HG02981 (cell line): Measurements from ENCODE around the gene GPC4.
"Not testable (repeated sequence)": the region's sequence is repeated elsewhere in the genome, so short reads cannot be mapped to it uniquely, and the experiment has no call there.

Experiments used
- ATAC-seq: cut with Tn5 transposase; IDR thresholded peaks from one replicate; pipeline ENCODE4 v1.9.1; 2021; ENCODE audit warnings: mild to moderate bottlenecking, moderate library complexity; ENCODE audit not compliant: unreplicated experiment

GPC4 gene

DNA sequence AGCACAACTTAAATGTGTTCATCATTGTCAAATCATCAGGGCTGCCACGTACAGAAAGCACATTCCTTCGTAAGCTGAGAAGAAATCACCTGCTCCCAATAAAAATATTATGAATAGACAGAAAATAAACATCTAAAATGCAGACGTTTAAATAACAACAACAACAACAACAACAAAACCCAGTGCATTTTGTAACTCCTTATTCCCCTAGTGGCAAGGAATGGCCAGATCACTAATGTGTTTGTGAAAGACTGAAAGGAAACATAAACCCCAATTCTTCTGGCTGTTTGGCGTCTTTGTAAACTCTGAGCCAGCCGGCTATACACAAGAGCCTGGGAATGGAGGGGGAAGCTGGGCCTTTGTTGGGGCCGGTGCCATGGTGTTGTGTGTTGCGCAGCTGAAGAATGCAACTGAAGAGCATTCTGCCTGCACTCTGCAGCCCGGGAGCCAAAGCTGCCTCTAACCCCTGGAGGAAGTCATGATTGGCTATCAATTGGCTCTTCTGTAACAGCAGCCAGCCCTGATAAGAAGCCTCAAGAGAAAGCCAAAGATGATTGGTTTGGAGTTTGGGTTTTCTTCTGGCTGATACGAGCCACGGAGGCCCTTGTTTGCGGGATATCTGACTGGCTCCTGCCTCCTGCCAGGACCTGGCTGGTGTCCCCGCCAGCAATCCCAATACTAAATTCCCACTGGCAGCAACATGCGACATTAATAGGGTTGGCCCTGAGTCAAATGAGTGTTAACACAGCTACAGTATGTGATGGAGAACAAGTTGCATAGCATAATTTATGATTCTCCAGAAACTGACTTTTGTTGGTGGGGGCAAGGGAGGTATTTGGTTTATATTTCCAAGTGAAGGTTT lies 107.4 kb downstream of the GPC4 start:
- ATAC-seq: no peak

DNA sequence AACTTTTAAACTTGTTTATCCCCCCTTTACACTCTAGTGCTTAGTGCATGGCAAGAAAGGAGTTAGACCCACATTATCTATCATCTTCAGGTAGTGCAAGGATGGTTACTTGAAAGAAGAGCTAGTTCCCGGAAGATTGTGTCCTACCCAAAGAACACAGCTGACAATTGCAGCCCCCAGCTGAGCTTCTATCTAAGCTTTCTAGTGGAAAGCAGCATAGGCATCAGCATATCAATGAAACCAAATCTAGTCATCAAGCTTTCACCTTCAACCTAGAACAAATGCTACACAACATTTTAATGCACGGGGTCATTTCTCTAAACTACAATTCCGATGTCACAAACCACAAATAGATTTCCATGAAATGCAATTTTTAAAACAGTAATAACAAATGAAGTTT lies 108.2 kb downstream of the GPC4 start:
- no peak for ATAC-seq

DNA sequence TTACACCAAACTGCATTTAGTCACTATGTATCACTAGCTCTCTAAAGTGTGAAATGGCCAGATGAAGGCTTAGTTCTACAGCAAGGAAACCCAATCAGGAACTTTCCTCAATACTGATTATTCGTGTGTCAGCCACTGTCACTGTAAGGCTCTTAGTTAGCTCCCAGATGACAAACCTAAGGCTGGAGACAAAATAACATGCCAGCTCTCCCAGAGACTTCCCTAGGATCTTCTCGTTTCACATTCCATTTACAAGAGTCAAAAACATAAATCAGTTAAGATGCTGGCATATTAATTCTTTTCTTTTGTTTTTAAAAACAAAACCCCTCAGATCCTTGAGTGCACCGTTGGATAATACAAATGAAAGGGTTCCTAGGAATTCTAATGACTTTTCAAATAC lies 109.0 kb downstream of the GPC4 start:
- ATAC-seq: no peak

DNA sequence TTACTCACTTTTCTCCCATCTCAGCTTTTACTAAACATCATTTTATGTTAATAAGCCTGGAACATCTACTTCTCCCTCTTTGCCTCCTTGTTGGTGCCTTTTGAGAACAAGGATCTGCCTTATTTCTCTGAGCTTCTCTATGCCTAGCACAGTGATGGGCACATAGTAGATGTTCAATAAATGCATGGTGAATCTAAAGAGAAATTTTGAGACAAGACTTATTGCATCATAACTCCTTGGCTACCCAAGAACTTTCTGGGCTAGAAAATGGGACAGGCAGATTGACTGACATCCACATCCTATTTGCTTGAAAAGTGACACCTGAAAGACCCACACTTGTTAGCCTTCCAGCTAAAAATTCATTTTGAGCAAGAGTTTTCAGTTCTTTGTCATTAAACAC lies 109.9 kb downstream of the GPC4 start:
- ATAC-seq: no peak

DNA sequence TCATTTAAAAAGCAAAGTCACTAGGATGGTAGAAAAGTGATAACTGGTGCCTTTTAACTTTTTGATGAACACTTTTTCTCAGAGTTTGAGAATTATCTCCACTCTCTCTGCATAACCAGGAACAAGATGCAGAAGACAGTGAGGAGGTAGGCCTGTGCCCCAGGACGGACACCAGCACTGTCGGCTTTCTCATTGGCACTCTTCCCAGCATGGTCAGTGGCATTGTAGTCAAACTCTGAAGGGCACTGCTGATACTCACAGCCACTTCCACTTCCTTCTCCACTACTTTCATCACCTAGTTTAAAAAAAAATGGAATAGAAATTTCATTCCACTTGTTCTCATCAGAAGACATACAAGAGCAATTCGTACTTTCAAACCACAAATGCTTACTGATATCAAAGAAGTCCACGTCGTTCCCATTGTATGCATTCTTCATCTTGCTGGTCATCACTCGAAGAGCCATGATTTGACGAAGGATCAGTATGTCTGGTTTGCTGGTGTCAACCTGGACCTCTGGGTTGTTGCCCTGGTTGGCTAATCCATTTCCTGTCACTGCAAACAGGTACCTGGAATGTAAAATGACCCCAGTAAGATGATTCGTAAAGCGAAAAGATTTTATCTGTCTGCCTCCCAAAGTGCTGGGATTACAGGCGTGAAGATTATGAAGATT lies 112.4 kb downstream of the GPC4 start:
- ATAC-seq: no peak

DNA sequence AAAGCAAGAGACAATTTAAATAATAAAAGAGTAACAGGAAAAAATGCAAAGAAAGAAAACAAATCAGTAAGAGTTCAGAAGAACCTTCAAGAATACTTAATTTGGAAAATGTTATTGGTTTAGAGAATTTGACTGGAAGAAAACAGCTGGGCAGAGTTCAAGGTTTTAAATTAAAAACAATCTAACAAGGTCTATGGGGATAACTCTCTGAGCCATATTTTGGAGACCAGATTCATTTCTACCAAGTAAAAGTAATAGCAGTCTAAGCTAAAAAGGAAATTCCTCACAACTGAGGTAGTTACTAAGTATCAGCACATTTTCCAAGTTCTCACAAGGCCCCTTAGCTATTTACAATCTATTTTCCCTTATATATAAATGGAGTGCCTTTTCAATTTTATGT lies 114.7 kb downstream of the GPC4 start:
- ATAC-seq: no peak

DNA sequence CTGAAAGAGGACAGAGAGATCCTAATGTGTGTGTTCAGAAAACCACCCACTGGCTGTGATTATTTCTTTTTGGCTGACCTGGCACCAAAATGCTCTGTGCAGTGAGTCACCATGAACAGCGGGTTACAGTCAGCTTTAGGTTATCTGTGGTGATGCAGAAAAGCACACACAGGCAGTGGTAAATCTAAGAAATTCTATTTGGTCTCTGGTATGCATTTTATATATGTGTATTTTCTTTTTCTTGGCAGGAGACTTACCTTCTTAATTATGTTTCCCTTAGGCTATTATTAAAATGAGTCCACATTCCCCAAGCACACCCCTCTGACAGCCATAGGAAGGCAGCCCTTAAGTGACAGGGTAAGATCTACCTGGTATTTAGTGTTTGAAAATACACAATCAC lies 118.0 kb downstream of the GPC4 start:
- no peak for ATAC-seq

DNA sequence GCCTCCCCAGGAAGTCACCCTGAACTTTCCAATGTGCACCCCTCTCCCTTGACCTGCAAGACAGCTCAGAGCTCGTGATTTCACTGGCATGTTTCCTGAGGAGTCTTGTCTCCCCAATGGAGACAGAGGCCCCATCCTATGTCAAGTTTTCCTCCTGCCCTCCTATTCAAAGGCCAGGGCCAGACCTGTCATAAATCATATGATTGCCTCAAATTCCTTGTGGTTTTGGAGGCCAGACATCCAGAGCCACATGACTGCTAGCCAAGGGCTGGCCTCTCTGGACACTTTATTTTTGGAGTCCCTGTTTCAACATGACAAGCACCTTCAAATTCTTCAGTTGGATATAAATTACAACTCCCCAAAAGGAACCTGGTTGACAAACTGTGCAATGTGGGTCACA lies 121.2 kb downstream of the GPC4 start:
- ATAC-seq: no peak

DNA sequence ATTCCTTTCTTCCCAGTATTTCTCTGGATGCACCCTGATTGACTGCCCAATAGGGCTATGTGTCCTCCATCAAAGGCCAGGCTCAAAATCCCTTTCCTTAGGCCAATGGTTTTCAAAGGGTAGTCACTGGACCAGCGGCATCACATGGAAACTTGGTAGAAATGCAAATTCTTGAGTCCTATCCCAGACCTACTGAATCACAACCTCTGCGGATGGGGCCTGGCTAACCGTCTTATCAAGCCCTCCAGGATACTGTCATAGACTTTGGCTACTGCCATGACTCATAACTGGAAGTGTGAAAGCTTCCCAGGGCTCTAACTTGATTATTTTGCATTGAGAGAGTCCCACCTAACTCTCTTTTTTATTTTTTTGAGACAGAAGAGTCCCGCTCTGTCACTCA lies 125.2 kb downstream of the GPC4 start:
- ATAC-seq: no peak

DNA sequence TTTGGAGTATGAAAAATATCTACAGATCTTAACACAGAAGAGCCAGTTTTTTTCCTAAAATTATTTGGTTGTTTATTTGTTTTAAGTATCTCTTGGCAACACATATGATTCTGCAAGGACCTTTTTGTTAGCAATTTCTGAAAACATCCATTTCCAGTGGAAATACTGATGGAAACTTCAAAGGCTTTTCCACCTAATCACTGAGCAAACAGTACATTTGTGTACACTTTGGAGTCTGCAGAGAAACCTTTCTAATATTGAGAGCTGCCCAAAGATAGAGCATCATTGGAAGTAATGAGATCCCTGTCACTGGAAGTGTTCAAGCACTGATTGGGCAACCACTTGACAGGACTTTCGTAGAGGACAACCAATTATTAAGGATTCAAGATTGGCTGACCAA lies 127.4 kb downstream of the GPC4 start:
- ATAC-seq: no peak

DNA sequence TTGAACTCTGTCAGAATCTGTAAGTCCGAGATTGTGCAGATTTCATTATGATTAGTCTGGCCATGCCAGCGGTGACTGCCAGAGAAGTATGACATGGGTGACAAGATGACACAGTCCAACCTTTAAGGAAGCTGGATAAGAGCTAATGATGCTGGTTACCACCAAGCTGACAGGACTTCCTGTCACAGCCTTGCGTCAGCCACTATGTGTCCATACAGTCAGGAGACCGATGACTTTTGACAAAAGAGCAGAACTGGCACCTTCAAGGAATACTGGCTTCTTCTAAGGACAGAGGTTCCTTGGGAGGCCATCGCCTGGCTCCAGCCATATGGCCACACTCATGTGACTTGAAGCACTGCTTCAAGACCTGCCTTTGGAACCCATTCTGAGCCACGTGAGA lies 129.9 kb downstream of the GPC4 start:
- ATAC-seq: no peak

DNA sequence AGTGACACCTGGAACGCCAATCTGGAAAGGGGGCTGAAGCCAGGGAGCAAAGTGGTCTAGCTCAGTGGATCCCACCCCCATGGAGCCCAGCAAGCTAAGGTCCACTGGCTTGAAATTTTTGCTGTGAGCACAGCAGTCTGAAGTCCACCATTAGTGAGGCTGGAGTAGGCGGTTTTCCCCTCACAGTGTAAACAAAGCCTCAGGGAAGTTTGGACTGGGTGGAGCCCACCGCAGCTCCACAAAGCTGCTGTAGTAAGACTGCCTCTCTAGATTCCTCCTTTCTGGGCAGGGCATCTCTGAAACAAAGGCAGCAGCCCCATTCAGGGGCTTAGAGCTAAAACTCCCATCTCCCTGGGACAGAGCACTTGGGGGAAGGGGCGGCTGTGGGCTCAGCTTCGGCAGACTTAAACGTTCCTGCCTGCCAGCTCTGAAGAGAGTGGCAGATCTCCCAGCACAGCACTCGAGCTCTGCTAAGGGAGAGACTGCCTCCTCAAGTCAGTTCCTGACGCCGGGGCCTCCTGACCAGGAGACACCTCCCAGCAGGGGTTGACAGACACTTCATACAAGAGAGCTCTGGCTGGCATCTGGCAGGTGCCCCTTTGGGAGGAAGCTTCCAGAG lies 136.1 kb downstream of the GPC4 start:
- ATAC-seq: not testable (repeated sequence)

DNA sequence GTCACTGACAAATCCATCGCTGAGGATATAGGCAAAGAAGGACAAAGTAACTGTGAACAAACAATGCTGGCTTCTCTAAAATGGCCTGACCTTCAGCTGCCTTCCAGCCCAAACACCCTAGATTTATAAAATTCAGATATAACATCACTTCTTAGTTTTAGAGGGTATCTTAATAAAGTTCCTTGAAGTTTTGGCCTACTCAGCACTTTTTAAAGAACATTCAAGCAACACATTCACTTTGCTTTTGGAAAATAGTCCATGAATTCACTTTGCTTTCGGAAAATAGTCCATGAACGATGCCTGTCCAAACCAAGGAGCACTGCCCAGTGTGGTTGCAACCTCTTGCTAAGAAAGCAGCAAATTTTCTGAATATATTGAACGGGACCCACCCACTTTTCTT lies 142.1 kb downstream of the GPC4 start:
- no peak for ATAC-seq

DNA sequence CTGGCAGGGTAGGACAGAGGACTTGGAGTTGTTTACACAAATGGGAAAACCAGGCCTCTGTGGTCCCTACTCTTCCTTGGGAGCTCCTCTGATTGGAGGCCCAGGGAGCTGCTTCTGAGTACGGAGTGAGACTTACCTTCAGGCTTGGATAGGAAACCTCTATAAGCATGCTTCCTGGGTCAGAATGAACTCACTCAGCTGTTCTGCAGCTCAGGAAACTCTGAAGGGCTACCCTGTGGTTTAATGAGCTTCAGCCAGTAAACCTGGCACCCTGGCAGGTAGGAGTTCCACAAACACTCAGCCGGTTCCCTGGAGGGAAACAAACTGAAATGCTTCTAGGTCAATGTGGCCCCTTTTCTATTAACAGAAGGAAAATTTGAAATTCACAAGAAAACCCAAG lies 146.1 kb downstream of the GPC4 start:
- no peak for ATAC-seq

DNA sequence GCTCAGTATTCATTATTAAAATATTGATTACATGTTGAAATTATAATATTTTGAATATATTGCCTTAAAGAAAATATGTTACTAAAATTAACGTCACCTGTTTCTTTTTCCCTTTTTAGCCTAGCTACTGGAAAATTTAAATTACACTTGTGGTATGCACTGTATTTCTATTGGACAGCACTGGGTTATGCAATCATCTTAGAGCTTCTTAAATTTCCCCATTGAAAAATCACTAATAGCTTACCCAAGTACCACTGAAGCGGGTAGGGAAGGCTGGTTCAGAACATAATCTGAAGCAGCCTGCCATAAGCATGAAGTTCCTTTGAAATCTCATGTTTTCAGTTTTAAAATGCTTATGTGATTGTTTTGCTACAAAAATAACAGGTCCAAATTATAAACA lies 147.7 kb downstream of the GPC4 start:
- no peak for ATAC-seq

DNA sequence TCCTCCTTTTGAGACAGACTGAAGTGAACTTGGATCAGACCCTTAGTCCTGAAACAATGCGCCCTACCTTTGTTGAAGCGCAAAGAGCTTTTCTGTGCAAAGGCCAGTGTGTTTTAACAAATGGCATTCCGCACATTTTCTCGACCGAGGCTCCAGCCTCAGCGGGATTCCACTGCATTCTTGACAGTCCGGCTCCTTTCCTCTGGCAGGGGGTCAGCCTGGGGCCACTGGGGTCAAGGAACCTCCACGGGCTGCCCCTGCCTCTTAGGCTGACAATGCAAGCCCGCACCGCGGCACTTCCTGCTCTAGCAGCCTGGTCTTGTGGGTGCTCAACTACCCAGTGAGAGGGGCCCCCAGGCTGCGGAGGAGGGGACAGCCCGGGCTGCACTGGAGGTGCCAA lies 150.0 kb downstream of the GPC4 start:
- ATAC-seq: no peak

DNA sequence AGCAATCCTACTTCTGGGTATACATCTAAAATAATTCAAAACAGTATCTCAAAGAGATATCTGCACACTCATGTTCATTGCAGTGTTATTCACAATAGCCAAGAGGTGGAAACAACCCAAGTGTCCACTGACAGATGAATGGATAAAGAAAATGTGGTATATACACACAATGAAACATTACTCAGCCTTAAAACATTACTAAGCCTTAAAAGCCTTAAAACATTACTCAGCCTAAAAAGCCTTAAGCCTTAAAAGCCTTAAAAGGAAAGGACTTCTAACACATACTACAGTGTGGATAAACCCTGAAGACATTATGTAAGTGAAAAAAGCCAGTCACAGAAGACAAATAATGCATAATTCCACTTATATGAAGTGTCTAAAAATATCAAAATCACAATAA lies 156.8 kb downstream of the GPC4 start:
- no peak for ATAC-seq

DNA sequence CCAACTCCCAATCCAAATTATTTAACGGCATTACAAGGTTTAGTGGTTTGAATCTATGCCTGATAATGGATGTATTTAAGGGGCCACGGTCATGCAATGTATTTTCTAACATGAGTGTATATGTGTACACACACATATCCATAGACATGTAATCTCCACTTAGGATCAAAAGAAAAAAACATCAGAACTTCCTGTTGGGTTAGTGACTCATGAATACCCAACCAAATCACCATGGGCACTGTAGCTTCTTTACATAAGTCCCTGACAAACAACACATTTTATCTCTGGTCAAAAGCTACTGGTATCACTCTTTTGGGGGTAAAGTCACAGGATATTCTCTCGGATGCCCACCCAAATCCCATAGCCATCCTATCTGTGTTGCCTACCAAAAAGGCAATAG lies 160.6 kb downstream of the GPC4 start:
- ATAC-seq: no peak

DNA sequence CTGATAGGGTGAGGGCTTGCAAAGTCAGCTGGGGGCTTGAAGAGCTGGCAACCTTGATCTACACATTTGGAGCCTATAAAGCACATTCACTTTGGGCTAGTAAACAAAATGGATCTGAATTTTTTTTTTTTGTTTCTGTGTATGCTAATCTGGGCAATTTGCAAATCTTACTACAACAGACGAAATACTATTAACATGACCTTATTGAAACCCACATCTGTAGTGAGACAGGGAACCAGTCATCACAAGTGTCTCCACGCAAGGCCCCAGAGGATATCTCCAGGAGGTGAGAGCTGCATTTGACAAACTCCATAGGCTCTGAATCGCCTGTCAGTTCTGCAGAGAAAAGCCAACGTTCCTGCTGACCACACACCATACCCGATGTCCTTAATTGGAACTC lies 164.1 kb downstream of the GPC4 start:
- ATAC-seq: no peak

DNA sequence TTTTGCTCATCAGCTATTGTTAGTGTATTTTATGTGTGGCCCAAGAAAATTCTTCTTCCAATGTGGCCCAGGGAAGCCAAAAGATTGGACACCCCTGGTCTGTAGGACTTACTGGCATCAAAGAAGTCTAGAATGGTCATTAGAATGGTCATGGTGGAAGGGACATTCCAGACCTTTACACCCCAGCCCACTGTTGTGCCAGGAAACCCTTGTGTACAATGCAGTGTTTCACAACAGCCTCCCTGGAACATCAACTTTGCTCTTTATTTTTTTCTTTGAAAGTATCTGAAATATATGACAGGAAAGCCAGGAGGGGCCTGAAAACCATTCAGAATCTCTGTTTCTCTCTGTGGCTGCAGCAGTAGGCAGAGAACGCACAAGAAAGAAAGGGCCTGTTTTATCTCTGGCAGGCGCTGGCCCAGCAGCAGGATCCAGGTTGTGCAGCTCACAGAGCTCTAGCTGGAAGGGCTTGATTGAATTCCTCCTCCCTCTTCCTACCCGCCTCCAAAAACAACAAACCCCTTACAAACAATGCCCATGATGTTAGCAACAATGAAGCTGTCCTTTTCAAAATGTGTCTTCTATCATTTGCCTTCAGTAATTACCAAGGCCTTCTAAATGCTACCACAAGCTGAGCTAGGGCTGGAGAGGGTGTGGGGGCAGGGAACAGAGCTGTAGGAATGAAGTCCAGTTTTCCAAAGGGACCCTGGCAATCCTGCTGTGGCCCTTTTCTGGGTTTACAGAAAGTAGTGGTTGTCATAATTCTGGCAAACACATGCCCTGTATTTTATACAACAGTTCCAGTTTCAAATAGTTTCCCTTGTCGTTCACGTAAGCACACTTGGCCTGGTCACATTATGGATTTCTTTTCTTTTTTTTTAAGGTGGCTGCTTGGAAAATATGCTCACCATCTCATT lies 164.8 kb downstream of the GPC4 start:
- ATAC-seq: no peak
